Mesothelial cell of epicardium (in vitro differentiated cells): ENCODE results near the gene ZNF493. TPM values are rescaled to one million over a fixed set of nuclear protein-coding genes. Genes with fewer than 3 reads are reported as not detected.

Experiments
- DNase-seq, 2 experiments: peaks; one replicate each; pipeline ENCODE4 v3.0.0; 2021; ENCODE audit warnings: low spot score in 2 of 2; ENCODE audit not compliant: unreplicated experiment in 2 of 2
- H3K27ac Mint-ChIP-seq: 2 replicates; pipeline ENCODE4 v1.8.0; 2021; ENCODE audit warnings: mixed read lengths
- H3K27me3 Mint-ChIP-seq: 2 replicates; pipeline ENCODE4 v1.8.0; 2021; ENCODE audit warnings: low read depth, mixed read lengths
- H3K36me3 Mint-ChIP-seq: 2 replicates; pipeline ENCODE4 v1.8.0; 2021; ENCODE audit warnings: mixed read lengths
- H3K4me1 Mint-ChIP-seq: 2 replicates; pipeline ENCODE4 v1.8.0; 2021; ENCODE audit warnings: mixed read lengths
- H3K4me3 Mint-ChIP-seq: 2 replicates; pipeline ENCODE4 v1.8.0; 2021; ENCODE audit warnings: mild to moderate bottlenecking, moderate library complexity, mixed read lengths
- H3K9me3 Mint-ChIP-seq: 2 replicates; pipeline ENCODE4 v1.8.0; 2021; ENCODE audit warnings: mixed read lengths
- CTCF ChIP-seq: fragments of 200-600 bp; sonication (generic); IDR thresholded peaks from one replicate; pipeline ENCODE4 v1.5.0; 2021; ENCODE audit warnings: antibody characterized with exemption; ENCODE audit not compliant: unreplicated experiment
- total RNA-seq: library from RNA; stranded (reverse); gene quantifications from 3 replicates; pipeline ENCODE4 v1.2.1, GENCODE V29; 2021

The ZNF493 gene
- total RNA-seq, 1 donor from 2014 or later: 42.1 TPM

GRCh38 chr19:21423057-21424041, 26.4 kb downstream of the ZNF493 start:
- DNase-seq: no peak
- Mint-ChIP-seq H3K4me1 (no peaks in the 10 kb centered on the region), H3K36me3 (peaks cover 64% of the 10 kb centered on the region), H3K4me3 (no peak overlapping the region), H3K9me3 (peaks cover 61% of the 10 kb centered on the region), H3K27me3 (no peaks in the 10 kb centered on the region), H3K27ac (no peak overlapping the region)
- no peak for TF ChIP-seq CTCF

GRCh38 chr19:21430675-21431074, 33.7 kb downstream of the ZNF493 start:
- Mint-ChIP-seq H3K27me3 (no peaks in the 10 kb centered on the region), H3K27ac (no peak overlapping the region), H3K4me3 (no peak overlapping the region), H3K4me1 (no peaks in the 10 kb centered on the region), H3K9me3 (peaks cover 46% of the 10 kb centered on the region), H3K36me3 (peaks cover 9% of the 10 kb centered on the region)
- no peak for TF ChIP-seq CTCF
- no peak for DNase-seq

- TF ChIP-seq CTCF: no peak
- Mint-ChIP-seq H3K27me3 (no peaks in the 10 kb centered on the region), H3K4me1 (no peaks in the 10 kb centered on the region), H3K9me3 (peaks cover 42% of the 10 kb centered on the region), H3K27ac (no peak overlapping the region), H3K4me3 (no peak overlapping the region), H3K36me3 (peaks cover 5% of the 10 kb centered on the region)
- no peak for DNase-seq
These were observed 35.7 kb downstream of the ZNF493 start for GRCh38 chr19:21432590-21432989.

GRCh38 chr19:21434516-21434915, 37.6 kb downstream of the ZNF493 start:
- Mint-ChIP-seq H3K9me3 (peaks cover 44% of the 10 kb centered on the region), H3K4me3 (no peak overlapping the region), H3K27ac (no peak overlapping the region), H3K27me3 (no peaks in the 10 kb centered on the region), H3K36me3 (peaks cover 5% of the 10 kb centered on the region), H3K4me1 (peaks cover 8% of the 10 kb centered on the region)
- no peak for TF ChIP-seq CTCF
- DNase-seq: no peak

- peaks cover 13% of the 10 kb centered on the region for H3K4me1 Mint-ChIP-seq
- peaks cover 5% of the 10 kb centered on the region for H3K36me3 Mint-ChIP-seq
- TF ChIP-seq CTCF: no peak
- DNase-seq: no peak
- H3K27me3 Mint-ChIP-seq: no peaks in the 10 kb centered on the region
- no peak overlapping the region for H3K27ac Mint-ChIP-seq
- peaks cover 44% of the 10 kb centered on the region for H3K9me3 Mint-ChIP-seq
- no peak overlapping the region for H3K4me3 Mint-ChIP-seq
These were observed 38.1 kb downstream of the ZNF493 start for GRCh38 chr19:21434967-21435544.
